Activated CD4-positive, alpha-beta memory T cell treated with anti-CD3 and anti-CD28 coated beads for 36 hours (primary cell): ENCODE measurements around the gene TBC1D2B. TPM values are rescaled to one million over a fixed set of nuclear protein-coding genes. Genes with fewer than 3 reads are reported as not detected.

Source experiments
- total RNA-seq, 2 experiments: library from RNA; stranded (reverse); gene quantifications; one replicate each; pipeline ENCODE4 v1.2.3, GENCODE V29; 2021

Gene TBC1D2B
- total RNA-seq, 2 experiments from 2014 or later = 47.9 to 57.8 TPM

Other genes starting within 250 kb of the TBC1D2B start
- gene SH2D7, start 14.8 kb upstream of the TBC1D2B start, total RNA-seq = not detected
- 1 to 10 TPM; 2.0 to 2.2 TPM for gene CIB2, start 53.7 kb upstream of the TBC1D2B start, total RNA-seq
- gene IDH3A, start 71.7 kb upstream of the TBC1D2B start, total RNA-seq = 100 to 1,000 TPM; 106 to 111 TPM
- under 1 TPM in 1 of 2 experiments, not detected in 1; 0.26 TPM for gene ACSBG1, start 156.9 kb upstream of the TBC1D2B start, total RNA-seq
- 10 to 100 TPM; 36.3 to 39.6 TPM for gene DNAJA4, start 186.9 kb upstream of the TBC1D2B start, total RNA-seq
- 10 to 100 TPM; 50.1 to 51.3 TPM for gene SKIC8, start 221.9 kb upstream of the TBC1D2B start, total RNA-seq